ENCODE results near the gene UROD.

Gene UROD

GRCh38 chr1:45010855-45011811, 921 bp upstream of the UROD start, which contains the start of gene HECTD3:
Gene HECTD3, minus strand, starts transcription at chr1:45011324. Its CDS starts 67 bp downstream, at chr1:45011257.
- Histone ChIP-seq H3K79me2 (ENCODE audit: low read length) (no peaks in the 10 kb centered on the region; the same call in 1 of the 2 replicates), H3K4me3 (ENCODE audit: low read length) (peak within 1 kb of the TSS; percentile 90), H4K20me1 (ENCODE audit: insufficient read depth, low read length) (no peaks in the 10 kb centered on the region), H3K27ac (ENCODE audit: low read length) (peak within 1 kb of the TSS; percentile 48), H3K4me1 (ENCODE audit: low read length) (peaks cover 16% of the 10 kb centered on the region), H3K9me3 (ENCODE audit: insufficient read depth, low read length) (no peaks in the 10 kb centered on the region), H3K27me3 (ENCODE audit: low read depth, low read length) (no peaks in the 10 kb centered on the region), H2AFZ (ENCODE audit: low read depth, low read length) (peak within 1 kb of the TSS; percentile 96), H3K36me3 (replicated peaks; ENCODE audit: low read depth, low read length) (no peaks in the 10 kb centered on the region), H3K9ac (ENCODE audit: low read length) (peak within 1 kb of the TSS; percentile 66), H3K4me2 (ENCODE audit: low read length) (peak within 1 kb of the TSS; percentile 92)
- TF ChIP-seq CTCF (IDR thresholded peaks at IDR 0.05; ENCODE audit: low read depth, low read length) (no peak), EZH2phosphoT487 (IDR thresholded peaks at IDR 0.05; ENCODE audit: low read depth) (no peak)

- H4K20me1 ChIP-seq (ENCODE audit: insufficient read depth, low read length): no peaks in the 10 kb centered on the region
- peak overlapping the region; percentile 66 for H3K9ac ChIP-seq (ENCODE audit: low read length)
- peak overlapping the region; percentile 67 for H2AFZ ChIP-seq (ENCODE audit: low read depth, low read length)
- peak overlapping the region; percentile 92 for H3K4me2 ChIP-seq (ENCODE audit: low read length)
- H3K27ac ChIP-seq (ENCODE audit: low read length): no peak overlapping the region
- peaks cover 16% of the 10 kb centered on the region for H3K4me1 ChIP-seq (ENCODE audit: low read length)
- TF ChIP-seq CTCF (IDR thresholded peaks at IDR 0.05; ENCODE audit: low read depth, low read length): no peak
- TF ChIP-seq EZH2phosphoT487 (IDR thresholded peaks at IDR 0.05; ENCODE audit: low read depth): no peak
- no peaks in the 10 kb centered on the region for H3K27me3 ChIP-seq (ENCODE audit: low read depth, low read length)
- no peaks in the 10 kb centered on the region; the same call in 1 of the 2 replicates for H3K79me2 ChIP-seq (ENCODE audit: low read length)
- no peaks in the 10 kb centered on the region for H3K9me3 ChIP-seq (ENCODE audit: insufficient read depth, low read length)
- no peaks in the 10 kb centered on the region for H3K36me3 ChIP-seq (replicated peaks; ENCODE audit: low read depth, low read length)
- peak overlapping the region; percentile 90 for H3K4me3 ChIP-seq (ENCODE audit: low read length)
Observed at GRCh38 chr1:45012639-45013278, 705 bp downstream of the UROD start.

- Histone ChIP-seq H3K79me2 (ENCODE audit: low read length) (no peaks in the 10 kb centered on the region; the same call in 1 of the 2 replicates), H3K9me3 (ENCODE audit: insufficient read depth, low read length) (no peaks in the 10 kb centered on the region), H3K4me3 (ENCODE audit: low read length) (no peak overlapping the region), H3K4me2 (ENCODE audit: low read length) (no peak overlapping the region), H3K9ac (ENCODE audit: low read length) (no peak overlapping the region), H4K20me1 (ENCODE audit: insufficient read depth, low read length) (no peaks in the 10 kb centered on the region), H3K27ac (ENCODE audit: low read length) (no peak overlapping the region), H3K36me3 (replicated peaks; ENCODE audit: low read depth, low read length) (no peaks in the 10 kb centered on the region), H2AFZ (ENCODE audit: low read depth, low read length) (no peak overlapping the region), H3K27me3 (ENCODE audit: low read depth, low read length) (no peaks in the 10 kb centered on the region), H3K4me1 (ENCODE audit: low read length) (peaks cover 16% of the 10 kb centered on the region)
- TF ChIP-seq EZH2phosphoT487 (IDR thresholded peaks at IDR 0.05; ENCODE audit: low read depth) (no peak), CTCF (IDR thresholded peaks at IDR 0.05; ENCODE audit: low read depth, low read length) (no peak)
Observed at GRCh38 chr1:45013551-45014209, 1.6 kb downstream of the UROD start.

Measured in OCI-LY3 (cell line).